RCC 7860 (cell line): ENCODE results near the gene NCOA6.

Source experiments
- DNase-seq: peaks from one replicate; pipeline ENCODE4 v3.0.0-alpha.2; 2015; ENCODE audit warnings: low spot score
- FAIRE-seq: peaks from 2 replicates; lab custom pipeline; 2012; peaks lifted over from hg19 to GRCh38; lab: Jason Lieb, UNC

Gene NCOA6

DNA sequence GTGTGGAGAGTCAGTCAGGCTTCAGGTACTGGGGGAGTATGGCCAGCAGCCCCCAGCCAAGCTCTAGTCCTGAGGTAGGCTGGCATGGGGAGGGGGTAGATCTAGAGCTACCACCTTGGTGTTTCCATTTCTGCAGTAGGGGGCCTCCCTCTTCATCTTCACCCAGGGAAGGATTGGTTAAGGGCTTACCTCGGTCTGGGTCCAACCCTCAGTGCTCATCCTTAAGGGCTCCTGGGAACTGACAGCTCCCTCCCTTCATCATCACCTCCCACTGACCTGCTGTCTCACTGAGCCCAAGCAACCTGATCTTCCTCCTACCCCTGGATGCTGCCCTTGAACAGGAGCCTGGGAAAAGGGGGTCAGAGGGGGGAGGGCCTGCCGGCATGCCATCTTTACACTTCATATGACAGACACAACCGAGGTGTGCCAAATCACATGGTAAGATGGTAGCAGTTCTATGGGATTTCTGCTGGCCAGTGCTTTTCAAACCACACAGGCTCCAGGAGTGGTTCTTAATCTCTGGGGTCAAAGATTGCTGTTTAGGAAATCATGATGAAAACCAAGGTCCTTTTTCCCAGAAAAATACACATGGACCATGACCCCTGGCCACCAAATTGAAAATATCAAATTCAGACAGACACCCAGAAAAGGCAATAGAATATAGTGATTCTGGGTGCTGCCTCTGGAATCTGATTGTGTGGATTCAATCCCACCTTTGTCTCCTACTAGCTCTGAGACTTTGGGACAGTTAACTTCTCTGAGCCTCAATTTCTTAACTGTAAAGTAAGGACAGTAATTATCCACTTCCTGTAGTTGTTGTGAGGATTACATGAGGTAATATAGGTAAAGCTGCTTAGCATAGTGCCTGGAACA is 118.3 kb downstream of the NCOA6 start:
- DNase-seq, result no peak

DNA sequence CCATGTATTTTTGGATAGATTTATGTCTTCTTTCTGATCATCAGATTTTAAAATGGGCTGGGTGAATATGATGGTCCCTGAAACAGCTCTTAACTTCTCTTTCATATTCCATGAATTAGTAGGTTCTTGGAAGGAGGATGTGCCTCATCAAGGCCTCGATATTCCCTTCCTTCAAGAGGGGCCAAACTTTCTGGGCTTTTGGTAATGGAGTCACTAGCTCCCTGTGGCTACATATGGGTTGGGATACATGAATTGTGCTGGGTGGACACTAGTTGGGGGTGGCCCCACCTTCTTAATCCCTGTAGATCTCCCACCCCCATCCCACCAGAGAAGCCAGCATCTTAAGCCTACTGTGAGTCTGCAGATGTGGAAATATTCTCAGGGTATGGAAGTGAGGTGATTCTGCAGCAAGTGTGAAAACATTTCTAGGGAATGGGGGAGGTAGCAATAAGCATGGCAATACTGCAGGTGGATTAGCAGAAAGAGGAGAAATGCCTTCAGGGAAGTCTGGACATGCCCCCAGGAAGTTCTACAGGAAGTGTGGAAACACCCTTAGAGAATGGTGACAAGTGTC is 119.1 kb downstream of the NCOA6 start:
- FAIRE-seq (no peak), DNase-seq (no peak)

More for the DNA sequence above, 118.3 kb downstream of the NCOA6 start:
- FAIRE-seq, result no peak

DNA sequence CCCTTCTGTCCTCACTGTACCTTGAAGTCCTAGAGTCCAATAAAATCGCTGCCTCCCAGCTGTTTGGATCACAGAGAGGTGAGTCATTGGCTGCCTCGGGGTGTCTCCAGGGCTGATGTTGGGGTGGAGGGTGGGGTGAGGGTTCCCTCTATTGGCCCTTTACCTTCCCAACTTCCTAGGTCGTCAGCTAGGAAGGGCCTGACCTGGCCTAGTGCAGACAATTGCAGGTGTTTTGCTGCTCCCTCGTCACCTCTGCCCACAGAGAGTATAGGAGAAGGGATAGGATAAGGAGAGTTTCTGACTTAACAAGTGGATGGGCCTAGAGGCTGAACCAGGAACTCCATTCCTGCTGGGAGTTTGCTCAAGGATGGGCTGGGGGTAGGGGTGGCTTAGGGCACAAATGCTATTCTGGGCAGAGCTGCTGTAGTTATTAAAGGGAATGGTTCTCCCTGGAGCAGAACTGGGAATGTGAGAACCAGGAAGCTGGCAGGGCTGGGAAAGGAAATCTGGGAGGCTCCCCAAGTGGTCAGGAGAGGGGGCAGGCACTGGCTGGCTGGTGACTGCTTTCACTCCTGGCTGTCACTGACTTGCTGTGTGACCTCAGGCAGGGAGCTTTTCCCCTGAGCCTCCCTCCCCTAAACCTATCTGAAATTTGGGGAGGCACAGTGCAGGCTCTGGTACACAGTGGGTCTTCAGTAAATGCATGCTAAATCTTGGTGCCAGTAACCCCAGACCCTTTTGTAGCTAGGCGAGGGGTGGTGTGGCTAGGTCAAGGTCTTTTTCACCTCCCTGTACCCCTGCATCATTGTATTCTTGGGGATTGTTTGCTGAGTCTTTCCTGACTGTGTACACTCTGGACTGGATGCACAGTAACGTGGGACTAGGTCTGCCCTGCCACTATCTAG is 119.8 kb downstream of the NCOA6 start:
- FAIRE-seq, result no peak
- DNase-seq, result no peak

DNA sequence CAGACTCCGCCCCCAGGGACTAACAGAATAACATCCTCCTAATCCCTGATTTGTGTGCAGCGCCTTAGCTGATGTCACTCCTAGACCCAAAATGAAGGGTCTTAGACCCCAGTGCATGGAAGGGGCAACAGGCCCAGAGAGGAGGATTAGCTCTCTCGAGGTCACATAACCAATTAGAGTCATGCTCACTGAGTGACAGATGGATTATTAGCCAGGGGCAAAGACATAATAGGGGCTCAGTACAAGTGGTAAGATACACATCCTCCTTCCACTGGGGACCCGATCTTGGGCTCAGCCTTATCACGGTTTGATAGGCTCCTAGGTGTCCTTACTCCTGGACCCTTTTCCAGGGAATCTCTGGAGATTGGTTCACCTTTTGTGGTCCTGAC is 120.4 kb downstream of the NCOA6 start:
- FAIRE-seq (no peak), DNase-seq (no peak)

DNA sequence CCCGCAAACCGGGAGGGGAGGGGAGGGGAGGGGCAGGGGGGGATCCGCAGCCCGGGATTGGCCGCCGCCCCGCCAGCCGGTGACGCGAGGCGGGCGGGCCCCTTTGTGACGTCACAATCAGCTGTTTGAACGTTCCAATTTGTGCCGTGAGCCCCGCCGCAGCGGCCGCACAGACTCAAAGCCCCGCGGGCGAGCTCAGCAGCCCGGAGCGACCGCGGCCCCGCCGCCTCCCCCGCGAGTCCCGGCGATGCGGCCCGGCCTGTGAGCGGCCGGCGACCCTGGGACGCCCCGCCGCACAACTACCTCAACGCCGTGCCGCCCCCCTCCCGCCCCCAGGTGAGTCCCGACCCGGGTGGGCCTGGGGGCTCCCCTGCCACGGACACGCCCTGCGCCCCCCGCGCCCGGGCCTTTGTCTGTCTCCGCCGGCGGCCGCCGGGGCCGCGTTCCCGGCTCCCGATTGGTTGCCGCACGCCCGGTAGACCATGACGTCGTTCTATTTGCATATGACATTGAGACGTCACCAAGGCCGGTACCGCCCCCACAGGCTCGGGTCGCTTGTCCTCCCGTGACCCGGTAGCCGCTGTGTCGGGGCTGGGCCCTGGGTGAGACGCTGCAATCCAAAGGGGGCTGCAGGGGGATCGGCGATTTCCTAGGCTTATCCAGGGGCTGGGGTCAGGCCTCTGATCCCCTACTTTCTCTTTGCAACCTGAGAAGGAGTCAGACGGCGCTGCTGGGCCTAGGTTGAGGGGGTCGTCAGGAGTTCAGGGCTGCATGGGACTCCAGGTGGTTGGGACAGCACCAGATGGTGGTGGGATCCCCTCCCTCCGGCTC is 121.1 kb downstream of the NCOA6 start, which contains the start of gene TP53INP2:
TSS of gene TP53INP2 (plus strand) at position 168 of the 831 bp plus-strand sequence. CDS start 4,396 bp downstream, outside the sequence.
- FAIRE-seq, result no peak
- DNase-seq, result peak; percentile 24

DNA sequence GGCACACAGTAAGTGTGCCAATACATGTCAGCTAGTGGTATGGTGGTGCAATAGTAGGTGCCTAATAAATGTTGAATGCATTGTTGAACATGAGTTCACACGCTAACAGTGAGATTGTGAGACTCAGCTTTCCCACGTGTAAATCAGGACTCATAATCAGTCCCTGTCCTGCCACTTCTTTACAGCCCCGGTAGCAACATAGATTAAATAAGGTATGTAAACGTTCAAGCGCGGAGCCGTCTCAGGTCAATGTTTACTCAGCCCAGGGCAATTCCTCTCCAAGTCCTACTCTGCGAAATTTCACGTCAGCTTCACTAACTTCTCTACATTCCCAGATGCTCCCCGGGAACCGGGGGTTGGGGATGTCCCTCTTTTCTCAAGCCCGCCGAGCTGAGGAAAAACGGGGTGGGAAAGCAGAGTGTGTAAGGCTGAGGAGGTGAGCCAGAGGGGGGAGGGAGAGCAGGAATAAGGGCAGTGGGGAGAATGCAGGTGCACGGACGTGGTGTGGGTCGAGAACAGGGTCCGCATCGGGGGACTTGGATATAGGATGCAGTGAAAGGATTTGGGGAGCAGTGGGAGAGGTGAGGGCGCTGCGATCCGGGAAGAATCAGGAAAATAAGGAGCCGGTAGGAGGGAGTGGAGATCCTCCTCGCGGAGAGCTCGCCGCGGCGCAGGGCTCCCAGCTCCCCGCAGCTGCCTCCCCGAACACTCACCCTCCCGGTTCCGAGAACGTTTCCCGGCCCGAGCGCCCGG is 121.9 kb downstream of the NCOA6 start:
- FAIRE-seq, result no peak
- no peak for DNase-seq

DNA sequence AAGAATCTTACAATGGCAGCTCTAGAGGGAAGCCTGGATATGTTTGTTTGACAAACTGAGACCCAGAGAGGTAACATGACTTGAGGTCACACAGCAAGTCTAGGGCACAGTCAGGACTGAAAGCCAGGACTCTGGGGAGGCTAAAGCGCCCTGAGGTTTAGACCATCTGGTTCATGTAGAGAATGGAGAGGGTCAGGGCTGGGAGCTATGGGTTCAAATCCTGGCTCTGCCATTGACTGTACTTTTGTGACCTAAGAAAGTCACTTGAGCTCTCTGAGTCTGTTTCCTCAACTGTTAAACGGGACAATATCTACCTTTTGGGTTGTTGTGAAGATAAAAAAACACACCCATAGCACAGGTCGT is 122.4 kb downstream of the NCOA6 start:
- FAIRE-seq (no peak), DNase-seq (no peak)

DNA sequence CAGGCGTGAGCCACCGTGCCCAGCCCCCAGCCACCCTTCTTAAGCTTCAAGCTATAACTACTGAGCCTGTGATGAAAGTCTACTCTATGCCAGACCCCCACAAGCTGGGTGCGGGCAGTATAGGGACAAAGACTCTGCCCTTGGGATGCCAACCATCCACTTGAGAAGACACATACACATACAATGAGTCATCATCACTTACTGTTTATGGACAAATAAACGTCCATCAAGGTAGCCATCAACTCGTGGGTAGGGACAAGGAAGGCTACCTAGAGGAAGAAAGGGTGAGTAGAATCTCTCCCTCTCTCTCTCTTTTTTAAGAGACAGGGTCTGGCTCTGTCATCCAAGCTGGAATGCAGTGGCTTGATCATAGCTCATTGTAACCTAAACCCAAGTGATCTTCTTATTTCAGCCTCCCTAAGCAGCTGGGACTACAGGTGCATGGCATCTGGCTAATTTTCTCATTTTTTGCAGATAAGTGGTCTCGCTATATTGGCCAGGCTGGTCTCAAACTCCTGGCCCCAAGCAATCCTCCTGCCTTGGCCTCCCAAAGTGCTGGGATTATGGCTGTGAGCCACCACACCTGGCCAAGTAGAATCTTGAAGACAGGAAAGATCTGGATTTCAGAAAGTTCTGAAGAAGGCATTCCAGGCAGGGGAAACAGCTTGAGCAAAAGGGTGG is 123.9 kb downstream of the NCOA6 start:
- no peak for DNase-seq
- no peak for FAIRE-seq

DNA sequence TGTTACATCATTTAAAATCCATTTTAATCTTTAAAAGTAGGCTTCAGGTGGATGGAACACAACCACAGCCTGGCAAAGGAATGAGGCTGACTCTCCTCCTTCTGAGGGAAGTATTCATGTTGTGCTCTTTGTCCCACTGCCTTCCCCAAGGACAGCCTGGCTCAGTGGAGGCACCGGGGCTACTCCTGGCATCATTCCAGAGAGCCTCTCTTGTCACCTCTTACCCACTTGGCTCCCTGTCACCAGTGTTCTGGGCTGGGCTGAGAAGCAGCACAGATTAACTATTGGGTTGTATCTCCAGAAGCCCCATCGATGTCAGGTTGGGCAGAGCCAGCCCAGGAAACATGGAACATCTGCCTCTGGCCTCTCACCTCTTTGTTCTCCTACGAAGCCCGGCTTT is 132.0 kb downstream of the NCOA6 start:
- DNase-seq, result no peak
- no peak for FAIRE-seq

DNA sequence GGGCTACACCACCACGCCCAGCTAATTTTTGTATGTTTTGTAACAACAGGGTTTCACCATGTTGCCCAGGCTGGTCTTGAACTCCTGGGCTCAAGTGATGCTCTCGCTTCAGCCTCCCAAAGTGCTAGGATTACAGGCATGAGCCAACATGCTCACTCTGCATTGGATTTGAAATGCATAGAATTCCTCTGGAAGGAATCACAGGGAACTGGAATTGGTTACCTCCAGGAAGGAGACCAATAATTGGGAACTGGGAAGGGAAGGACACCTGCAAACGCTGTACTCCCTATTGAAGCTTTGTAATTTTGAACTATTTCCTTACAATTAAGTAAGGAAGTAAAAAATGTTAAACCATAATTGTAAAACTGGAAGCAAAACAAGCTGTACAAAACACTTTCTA is 133.6 kb downstream of the NCOA6 start:
- no peak for FAIRE-seq

DNA sequence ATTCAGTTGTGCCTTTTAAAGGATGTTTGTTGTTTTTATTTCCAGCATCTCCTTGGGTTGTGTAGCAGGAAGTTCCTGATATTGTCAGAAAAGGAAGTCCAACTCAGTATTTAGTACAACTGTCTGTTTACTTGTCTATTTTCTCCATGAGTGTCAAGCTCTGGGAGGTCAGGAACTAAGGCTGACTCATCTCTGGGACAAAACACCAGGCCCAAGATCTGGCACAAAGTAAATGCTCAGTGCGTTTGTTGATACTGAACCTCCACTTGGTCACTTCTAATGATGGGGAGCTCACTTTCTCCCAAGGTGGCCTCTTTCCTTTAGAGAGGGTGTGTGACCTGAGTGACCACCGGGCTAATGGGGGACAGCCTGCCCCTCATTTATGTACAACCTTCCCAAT is 136.0 kb downstream of the NCOA6 start:
- DNase-seq, result no peak
- no peak for FAIRE-seq

More for the DNA sequence above, 133.6 kb downstream of the NCOA6 start:
- no peak for DNase-seq

DNA sequence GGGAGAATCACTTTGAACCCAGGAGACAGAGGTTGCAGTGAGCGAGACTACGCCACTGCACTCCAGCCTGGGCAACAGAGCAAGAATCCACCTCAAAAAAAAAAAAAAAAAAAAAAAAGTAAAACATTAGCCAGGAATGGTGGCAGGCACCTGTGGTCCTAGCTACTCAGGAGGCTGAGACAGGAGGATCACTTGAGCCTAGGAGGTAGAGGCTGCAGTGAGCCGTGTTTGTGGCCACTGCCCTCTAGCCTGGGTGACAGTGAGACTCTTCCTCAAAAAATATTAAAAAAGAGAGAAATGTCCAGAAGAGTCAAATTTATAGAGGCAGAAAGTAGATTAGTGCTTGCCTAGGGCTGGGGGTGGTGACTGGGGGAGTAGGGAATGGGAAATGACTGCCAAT is 141.8 kb downstream of the NCOA6 start:
- FAIRE-seq, result no peak

DNA sequence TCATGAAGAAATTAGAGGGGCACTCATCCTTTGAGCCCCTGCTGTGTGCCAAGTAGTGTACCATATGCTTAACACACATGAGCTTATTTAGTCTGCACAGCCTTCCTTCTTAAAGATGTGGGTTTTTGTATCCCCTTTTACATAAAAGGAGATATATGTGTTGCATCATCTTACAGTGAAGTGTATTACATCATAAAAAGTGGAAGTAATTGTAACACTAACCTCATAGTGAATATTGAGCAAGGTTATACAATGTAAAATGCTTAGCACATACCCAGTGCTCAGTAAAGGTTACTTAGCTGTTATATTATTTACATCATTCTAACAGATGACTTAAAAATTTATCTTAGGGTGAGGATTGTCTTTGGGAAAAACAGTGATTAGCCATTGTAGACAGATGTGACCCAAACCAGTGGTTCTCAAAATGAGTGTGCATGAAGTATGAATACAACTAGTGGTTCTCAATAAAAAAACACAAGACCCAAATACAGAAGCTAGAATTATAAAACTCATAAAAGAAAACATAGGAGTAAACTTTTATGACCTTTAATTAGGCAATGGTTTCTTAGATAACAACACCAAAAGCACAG is 144.8 kb downstream of the NCOA6 start:
- no peak for DNase-seq
- FAIRE-seq, result no peak

More for the DNA sequence above, 141.8 kb downstream of the NCOA6 start:
- no peak for DNase-seq

DNA sequence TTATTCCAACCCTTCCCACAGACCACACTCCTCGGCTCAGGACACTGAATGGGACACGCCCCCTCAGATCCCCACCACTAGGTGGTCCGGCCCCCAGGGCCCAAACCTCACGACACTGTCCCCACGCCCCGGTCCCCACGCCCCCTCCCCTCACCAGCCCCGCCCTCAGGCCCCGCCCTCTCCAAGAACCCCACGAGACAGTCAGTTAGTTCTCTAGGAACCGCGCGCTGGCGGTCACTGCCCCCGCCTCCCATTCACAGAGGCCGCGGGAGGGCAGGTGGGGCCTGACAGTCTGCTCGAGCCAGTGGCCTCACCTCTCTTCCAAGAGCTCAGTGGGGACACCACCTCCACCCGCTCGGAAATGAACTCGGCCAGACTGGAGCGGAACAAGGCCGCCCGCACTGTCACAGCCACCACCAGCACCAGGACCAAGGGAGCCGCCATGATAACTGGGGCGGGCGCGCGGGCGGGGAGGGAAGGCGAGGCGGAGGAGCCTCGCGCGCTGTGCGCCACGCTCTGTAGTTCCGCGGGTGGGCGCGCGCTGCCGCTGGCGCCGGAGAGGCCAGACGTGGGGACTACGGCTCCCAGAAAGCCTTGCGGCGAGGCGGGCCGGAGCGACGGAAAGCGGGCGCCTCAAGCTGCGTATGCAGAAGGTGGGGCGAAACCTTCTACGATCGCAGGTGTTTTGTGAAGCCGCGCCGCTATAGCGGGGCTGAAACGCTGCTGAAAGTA is 148.6 kb downstream of the NCOA6 start, which contains the start of gene PIGU:
TSS of gene PIGU (minus strand) at position 451 of the 732 bp plus-strand sequence. CDS start at position 444, 7 bp downstream.
- peak; percentile 90 for DNase-seq

DNA sequence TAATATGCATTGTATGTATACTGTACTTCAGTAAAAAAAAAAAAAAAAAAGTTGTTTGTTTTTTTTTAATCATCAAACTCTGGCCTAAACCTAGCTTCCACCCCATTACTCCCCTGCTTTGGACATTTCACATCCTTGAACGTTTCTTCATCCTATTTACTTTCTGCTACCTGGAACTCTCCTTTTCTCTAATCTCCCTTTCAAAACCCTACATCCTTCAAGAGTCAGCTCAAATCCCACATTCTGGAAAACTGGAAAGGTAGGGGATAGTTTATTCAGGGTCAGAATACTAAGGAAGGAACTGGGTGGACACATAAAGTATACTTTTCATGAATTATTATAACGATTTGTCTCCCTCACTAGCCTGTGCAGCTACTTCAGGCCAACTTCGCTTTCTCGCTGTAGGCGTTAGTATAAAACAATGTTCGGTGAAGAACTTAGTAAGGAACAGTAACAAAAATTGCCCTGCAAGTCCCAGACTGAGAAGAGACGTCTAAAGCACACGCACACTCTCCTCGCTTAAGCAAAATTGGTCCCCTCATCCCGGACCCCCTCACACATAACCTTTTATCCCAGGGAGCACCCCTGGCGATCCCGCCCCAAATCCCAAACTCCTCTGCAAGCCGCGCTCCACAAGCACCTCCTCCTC is 149.3 kb downstream of the NCOA6 start:
- FAIRE-seq (no peak), DNase-seq (no peak)

More for the DNA sequence above, 148.6 kb downstream of the NCOA6 start, which contains the start of gene PIGU:
- FAIRE-seq, result peak; percentile 56

DNA sequence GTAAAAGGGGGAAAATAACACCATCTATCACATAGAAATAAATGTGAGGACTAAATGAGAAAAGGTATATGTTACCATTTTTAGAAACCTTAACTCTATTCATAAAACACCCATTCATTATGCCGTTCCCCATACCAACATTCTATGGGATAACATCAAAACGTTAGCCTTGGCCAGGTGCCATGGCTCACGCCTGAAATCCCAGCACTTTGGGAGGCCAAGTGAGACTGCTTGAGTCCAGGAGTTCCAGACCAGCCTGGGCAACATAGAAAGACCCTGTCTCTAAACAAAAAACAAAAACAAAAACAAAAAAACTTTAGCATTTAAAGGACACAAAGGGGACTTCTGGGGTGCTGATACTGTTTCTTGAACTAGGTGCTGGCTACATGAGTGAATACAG is 149.9 kb downstream of the NCOA6 start:
- FAIRE-seq (no peak), DNase-seq (no peak)

DNA sequence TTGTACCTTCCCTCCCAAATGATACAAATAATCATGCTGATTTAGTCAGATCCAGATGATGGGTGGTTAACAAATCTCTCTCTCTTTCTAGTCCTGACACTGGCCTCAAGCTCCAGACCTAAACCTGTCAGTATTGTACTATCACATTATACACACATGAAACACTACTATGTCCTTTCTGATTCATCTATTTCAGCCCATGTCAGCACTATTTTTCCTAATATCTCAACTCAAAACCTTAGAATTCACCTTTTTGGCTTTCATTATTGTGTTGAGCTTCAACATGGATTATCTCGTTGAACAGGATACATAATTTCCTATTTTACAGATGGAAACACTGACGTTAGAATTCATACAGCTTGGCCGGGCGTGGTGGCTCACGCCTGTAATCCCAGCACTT is 152.0 kb downstream of the NCOA6 start:
- DNase-seq, result no peak
- FAIRE-seq, result no peak
